Sigmoid colon (tissue), 7 donors: ENCODE measurements around the gene PRKCZ. TPM values are rescaled to one million over a fixed set of nuclear protein-coding genes. Genes with fewer than 3 reads are reported as not detected.

Experiments
- DNase-seq: peaks from one replicate; pipeline ENCODE4 v3.0.0-alpha.2; 2019
- H3K27ac ChIP-seq, 4 donors: fragments of 200-600 bp; sonication (generic); one replicate each; pipeline ENCODE4 v1.5.1; 2016 to 2019; ENCODE audit warnings: mild to moderate bottlenecking in 1 of 4
- H3K27me3 ChIP-seq, 3 donors: fragments of 200-600 bp; sonication (generic); one replicate each; pipeline ENCODE4 v1.5.1; 2019; ENCODE audit warnings: mild to moderate bottlenecking in 1 of 3
- H3K36me3 ChIP-seq, 4 donors: fragments of 200-600 bp; sonication (generic); one replicate each; pipeline ENCODE4 v1.5.1; 2016 to 2019
- H3K4me1 ChIP-seq, 4 donors: fragments of 200-600 bp; sonication (generic); one replicate each; pipeline ENCODE4 v1.5.1; 2017 to 2019
- H3K4me3 ChIP-seq, 4 donors: fragments of 200-600 bp; sonication (generic); one replicate each; pipeline ENCODE4 v1.5.1; 2017 to 2019; ENCODE audit warnings: mild to moderate bottlenecking in 2 of 4, moderate library complexity in 1 of 4
- H3K9me3 ChIP-seq, 4 donors: fragments of 200-600 bp in 3 of 4; sonication (generic) in 3 of 4; one replicate each; pipeline versions ENCODE4 v1.5.1 to v1.6.1; 2013 to 2019
- CTCF ChIP-seq, 4 experiments: fragments of 450-650 bp in 3 of 4; fragments of 200-600 bp in 1 of 4; IDR thresholded peaks; one replicate each; pipeline ENCODE4 v1.5.1; 2016 to 2019; ENCODE audit warnings: antibody characterized with exemption in 4 of 4, mild to moderate bottlenecking in 3 of 4, moderate library complexity in 2 of 4
- EP300 ChIP-seq, 4 donors: sonication (generic); formaldehyde crosslinking; IDR thresholded peaks; one replicate each; pipeline ENCODE4 v1.6.1; 2017; ENCODE audit warnings: antibody characterized with exemption in 4 of 4
- POLR2A ChIP-seq, 2 donors: fragments of 450-650 bp; IDR thresholded peaks; one replicate each; pipeline ENCODE4 v1.6.1; 2016; ENCODE audit warnings: antibody characterized with exemption in 2 of 2, mild to moderate bottlenecking in 2 of 2, moderate library complexity in 2 of 2
- POLR2AphosphoS5 ChIP-seq, 4 donors: sonication (generic); formaldehyde crosslinking; IDR thresholded peaks; one replicate each; pipeline ENCODE4 v1.6.1; 2017; ENCODE audit warnings: antibody characterized with exemption in 4 of 4
- WGBS, 2 donors: extraction: QIAGEN DNeasy Blood & Tissue Kit; methylation state at CpG; one replicate each; pipeline ENCODE4 v1.1.7; 2013; 5-methylcytosine and 5-hydroxymethylcytosine counted together
- intact Hi-C: fragments of 100-400 bp; cut with DNase I; formaldehyde crosslinking; loops from one replicate; pipeline ENCODE4 v1.15.1; 2023
- polyA plus RNA-seq, 3 donors: library from polyadenylated mRNA; stranded (reverse); fragments of 200-250 nt; gene quantifications; one replicate each; pipeline ENCODE4 v1.2.3, GENCODE V29; 2013
- total RNA-seq, 4 donors: library from RNA; depleted of rRNA; stranded (reverse); fragments of >200 nt; gene quantifications; one replicate each; pipeline ENCODE4 v1.1.0, GENCODE V29; 2016
- donor health status: healthy with polysubstance abuse.
- donor health status: Bipolar disorder and iron deficiency.
- donor health status: healthy.

PRKCZ gene
- total and polyA plus RNA-seq, 7 donors: 1.4 to 52.9 (median 4.8) TPM

- intact Hi-C loops: loop anchor here (5.0 kb wide), 2 partner anchors 390 to 1430 kb away; partner anchors contain the start of genes PRXL2B and TPRG1L
- 89 to 92% methylated on average over 10 of the region's 10 CpGs for WGBS, 2 donors
- H3K9me3 ChIP-seq: no peaks in the 10 kb centered on the region
- H3K4me3 ChIP-seq: no peak overlapping the region
- H3K36me3 ChIP-seq: no peaks in the 10 kb centered on the region
- DNase-seq: no peak
- H3K27me3 ChIP-seq: no peaks in the 10 kb centered on the region
- peaks cover 0 to 51% (median 47%) of the 10 kb centered on the region in 4 donors for H3K4me1 ChIP-seq
- TF ChIP-seq EP300 (IDR thresholded peaks at IDR 0.05): no peak
- TF ChIP-seq POLR2AphosphoS5 (IDR thresholded peaks at IDR 0.05): no peak
- TF ChIP-seq POLR2A (IDR thresholded peaks at IDR 0.05): no peak
- TF ChIP-seq CTCF (IDR thresholded peaks at IDR 0.05): no peak
- peak overlapping the region; percentile 22 to 99 (median 87) for H3K27ac ChIP-seq
Measured at GRCh38 chr1:2197707-2198165, 147.5 kb downstream of the PRKCZ start.

- Histone ChIP-seq H3K4me1 (peaks cover 0 to 48% (median 40%) of the 10 kb centered on the region in 4 donors), H3K36me3 (no peaks in the 10 kb centered on the region), H3K9me3 (no peaks in the 10 kb centered on the region), H3K27me3 (no peaks in the 10 kb centered on the region), H3K4me3 (peak overlapping the region in 2 of 4 donors; percentile 49 to 54), H3K27ac (peak overlapping the region; percentile 84 to 99 (median 87))
- DNase-seq: peak; percentile 72
- 27 to 67% methylated on average over 11 of the region's 11 CpGs for WGBS, 2 donors
- intact Hi-C loops: loop anchor here (5.0 kb wide), 2 partner anchors 389 to 1429 kb away; partner anchors contain the start of genes PRXL2B and TPRG1L
- TF ChIP-seq CTCF (IDR thresholded peaks at IDR 0.05) (no peak), EP300 (IDR thresholded peaks at IDR 0.05) (no peak), POLR2AphosphoS5 (IDR thresholded peaks at IDR 0.05) (no peak), POLR2A (IDR thresholded peaks at IDR 0.05) (no peak)
Measured at GRCh38 chr1:2198571-2198970, 148.4 kb downstream of the PRKCZ start.

- Histone ChIP-seq H3K36me3 (no peaks in the 10 kb centered on the region), H3K27me3 (no peaks in the 10 kb centered on the region), H3K4me3 (peak overlapping the region; percentile 25 to 54 (median 45)), H3K4me1 (peaks cover 0 to 48% (median 38%) of the 10 kb centered on the region in 4 donors), H3K27ac (peak overlapping the region; percentile 84 to 99 (median 87)), H3K9me3 (no peaks in the 10 kb centered on the region)
- peak; percentile 98 for DNase-seq
- intact Hi-C loops: loop anchor here (5.0 kb wide), 2 partner anchors 388 to 1428 kb away; partner anchors contain the start of genes PRXL2B and TPRG1L
- 3 to 12% methylated on average over 24 of the region's 24 CpGs for WGBS, 2 donors
- peak; percentile 89 to 95 (median 90) for TF ChIP-seq POLR2AphosphoS5 (IDR thresholded peaks at IDR 0.05)
- TF ChIP-seq CTCF (IDR thresholded peaks at IDR 0.05): no peak
- no peak for TF ChIP-seq EP300 (IDR thresholded peaks at IDR 0.05)
- TF ChIP-seq POLR2A (IDR thresholded peaks at IDR 0.05): peak; percentile 63 to 85
Measured at GRCh38 chr1:2199042-2199810, 149.0 kb downstream of the PRKCZ start.

- no peaks in the 10 kb centered on the region for H3K9me3 ChIP-seq
- WGBS, 2 donors: 79 to 85% methylated on average over 21 of the region's 21 CpGs
- H3K36me3 ChIP-seq: no peaks in the 10 kb centered on the region
- TF ChIP-seq EP300 (IDR thresholded peaks at IDR 0.05) (no peak), POLR2A (IDR thresholded peaks at IDR 0.05) (no peak), POLR2AphosphoS5 (IDR thresholded peaks at IDR 0.05) (no peak), CTCF (IDR thresholded peaks at IDR 0.05) (no peak)
- no peak overlapping the region for H3K4me3 ChIP-seq
- intact Hi-C loops: loop anchor here (5.0 kb wide), 1 partner anchor 327 kb away; the partner anchor contains the start of gene PANK4
- no peak for DNase-seq
- H3K4me1 ChIP-seq: peaks cover 0 to 49% (median 39%) of the 10 kb centered on the region in 4 donors
- H3K27me3 ChIP-seq: no peaks in the 10 kb centered on the region
- H3K27ac ChIP-seq: peak overlapping the region in 3 of 4 donors; percentile 87 to 99 (median 87)
Measured at GRCh38 chr1:2200308-2200943, 150.2 kb downstream of the PRKCZ start.
